ENCODE results near the gene FAM187B.

The FAM187B gene

GRCh38 chr19:35228177-35228930 lies at the start of gene FAM187B:
Gene FAM187B (minus strand): TSS chr19:35228739. CDS start chr19:35228680, 59 bp downstream.
- DNase-seq: no peak

GRCh38 chr19:35276706-35277281 lies 48.3 kb upstream of the FAM187B start:
- DNase-seq: no peak

- DNase-seq: no peak
Measured at GRCh38 chr19:35274323-35274722, 45.8 kb upstream of the FAM187B start.

- no peak for DNase-seq
Measured at GRCh38 chr19:35273686-35274259, 45.2 kb upstream of the FAM187B start.

GRCh38 chr19:35272954-35273649 lies 44.6 kb upstream of the FAM187B start:
- DNase-seq: no peak

- DNase-seq: peak; percentile 43
Measured at GRCh38 chr19:35272122-35272719, 43.7 kb upstream of the FAM187B start.

- no peak for DNase-seq
Measured at GRCh38 chr19:35271546-35271945, 43.0 kb upstream of the FAM187B start.

GRCh38 chr19:35270381-35270811 lies 41.9 kb upstream of the FAM187B start:
- DNase-seq: no peak

GRCh38 chr19:35269438-35270117 lies 41.0 kb upstream of the FAM187B start:
- DNase-seq: peak; percentile 87

GRCh38 chr19:35268536-35269437 lies 40.2 kb upstream of the FAM187B start, which contains the start of gene USF2:
Gene USF2 (plus strand): TSS chr19:35268962. CDS start chr19:35269102, 140 bp downstream.
- peak; percentile 76 for DNase-seq

- DNase-seq: peak; percentile 80
Measured at GRCh38 chr19:35267818-35268535, 39.4 kb upstream of the FAM187B start.

GRCh38 chr19:35267353-35267817 lies 38.8 kb upstream of the FAM187B start:
- DNase-seq: peak; percentile 41

- no peak for DNase-seq
Measured at GRCh38 chr19:35266520-35267352, 38.2 kb upstream of the FAM187B start.

- DNase-seq: no peak
Measured at GRCh38 chr19:35265900-35266519, 37.5 kb upstream of the FAM187B start.

GRCh38 chr19:35265126-35265899 lies 36.8 kb upstream of the FAM187B start:
- no peak for DNase-seq

GRCh38 chr19:35264268-35265125 lies 36.0 kb upstream of the FAM187B start:
- no peak for DNase-seq

- no peak for DNase-seq
Measured at GRCh38 chr19:35262101-35262761, 33.7 kb upstream of the FAM187B start.

Data from CD4-positive, alpha-beta T cell treated with Interleukin-15 for 1 hour (primary cell).